ENCODE measurements around the gene EXOSC9.

- TF ChIP-seq CTCF (IDR thresholded peaks at IDR 0.05) (no peak), ZFX (IDR thresholded peaks at IDR 0.05; ENCODE audit: borderline replicate concordance) (no peak)
Measured at GRCh38 chr4:121851354-121851753, 50.2 kb downstream of the EXOSC9 start.

Measured in 22Rv1 (cell line).